HL-60 (cell line): ENCODE measurements around the gene GPR34.
A peak's percentile ranks its signal among the peaks of the same experiment; 100 is the strongest.

Experiments used
- DNase-seq, 2 experiments: peaks; one replicate each; pipeline ENCODE4 v3.0.0-alpha.2; 2010 to 2020; ENCODE audit warnings: low read depth in 1 of 2, low spot score in 1 of 2
- H3K27ac ChIP-seq: fragments of 250-450 bp; sonication (Bioruptor Pico); replicated peaks from 2 replicates; pipeline ENCODE4 v1.5.1; 2020; ENCODE audit warnings: mild to moderate bottlenecking, moderate library complexity
- H3K27me3 ChIP-seq: fragments of 250-450 bp; sonication (Bioruptor Pico); 2 replicates; pipeline ENCODE4 v1.5.1; 2021; ENCODE audit warnings: mild to moderate bottlenecking, moderate library complexity; ENCODE audit not compliant: insufficient read depth, poor library complexity, severe bottlenecking
- H3K4me3 ChIP-seq: replicated peaks from 2 replicates; pipeline ENCODE4 v1.5.1; 2011; ENCODE audit warnings: mild to moderate bottlenecking, control low read depth, low read length; ENCODE audit not compliant: insufficient read depth
- GABPA ChIP-seq: IDR thresholded peaks from 2 replicates; pipeline ENCODE4 v1.6.1; 2012; ENCODE audit warnings: low read depth
- POLR2AphosphoS5 ChIP-seq: IDR thresholded peaks from 2 replicates; pipeline ENCODE4 v1.6.1; 2012; ENCODE audit warnings: low read depth
- SPI1 ChIP-seq: IDR thresholded peaks from 2 replicates; pipeline ENCODE4 v1.6.1; 2012; ENCODE audit warnings: low read depth, mild to moderate bottlenecking, borderline replicate concordance
- TF ChIP-seq, protein P1 (sequence below): IDR thresholded peaks from one replicate; pipeline ENCODE4 v1.5.1; 2011; ENCODE audit warnings: low read length, control low read depth, inconsistent platforms; ENCODE audit not compliant: insufficient read depth
- TF ChIP-seq, protein P2 (sequence below): IDR thresholded peaks from 2 replicates; pipeline ENCODE4 v1.6.1; 2012; ENCODE audit warnings: low read depth; ENCODE audit not compliant: insufficient replicate concordance

GPR34 gene

DNA sequence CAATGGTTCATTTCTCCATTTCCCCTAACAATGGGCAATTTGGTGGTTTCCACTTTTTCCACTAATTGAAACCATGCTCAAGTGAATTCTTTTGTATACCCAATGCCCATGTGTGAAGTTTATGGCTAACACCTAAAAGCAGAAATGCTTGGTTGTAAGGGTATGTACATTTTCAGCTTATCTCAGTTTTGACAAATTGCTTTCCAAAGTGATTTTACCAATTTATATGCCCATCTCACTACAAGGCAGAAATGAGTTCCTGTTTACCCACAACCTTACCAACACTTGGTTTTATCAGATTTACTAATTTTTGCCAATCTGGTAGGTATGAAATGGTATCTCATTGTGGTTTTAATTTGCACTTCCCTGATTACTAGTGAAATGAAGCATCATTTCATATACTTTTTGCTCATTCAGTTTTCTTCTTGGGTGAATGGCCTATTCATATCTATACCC is 14.8 kb downstream of the GPR34 start:
- no peak for DNase-seq
- TF ChIP-seq SPI1 (no peak), GABPA (no peak), POLR2AphosphoS5 (no peak)
- TF ChIP-seq, protein P1, sequence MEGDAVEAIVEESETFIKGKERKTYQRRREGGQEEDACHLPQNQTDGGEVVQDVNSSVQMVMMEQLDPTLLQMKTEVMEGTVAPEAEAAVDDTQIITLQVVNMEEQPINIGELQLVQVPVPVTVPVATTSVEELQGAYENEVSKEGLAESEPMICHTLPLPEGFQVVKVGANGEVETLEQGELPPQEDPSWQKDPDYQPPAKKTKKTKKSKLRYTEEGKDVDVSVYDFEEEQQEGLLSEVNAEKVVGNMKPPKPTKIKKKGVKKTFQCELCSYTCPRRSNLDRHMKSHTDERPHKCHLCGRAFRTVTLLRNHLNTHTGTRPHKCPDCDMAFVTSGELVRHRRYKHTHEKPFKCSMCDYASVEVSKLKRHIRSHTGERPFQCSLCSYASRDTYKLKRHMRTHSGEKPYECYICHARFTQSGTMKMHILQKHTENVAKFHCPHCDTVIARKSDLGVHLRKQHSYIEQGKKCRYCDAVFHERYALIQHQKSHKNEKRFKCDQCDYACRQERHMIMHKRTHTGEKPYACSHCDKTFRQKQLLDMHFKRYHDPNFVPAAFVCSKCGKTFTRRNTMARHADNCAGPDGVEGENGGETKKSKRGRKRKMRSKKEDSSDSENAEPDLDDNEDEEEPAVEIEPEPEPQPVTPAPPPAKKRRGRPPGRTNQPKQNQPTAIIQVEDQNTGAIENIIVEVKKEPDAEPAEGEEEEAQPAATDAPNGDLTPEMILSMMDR = no peak
- TF ChIP-seq, protein P2, sequence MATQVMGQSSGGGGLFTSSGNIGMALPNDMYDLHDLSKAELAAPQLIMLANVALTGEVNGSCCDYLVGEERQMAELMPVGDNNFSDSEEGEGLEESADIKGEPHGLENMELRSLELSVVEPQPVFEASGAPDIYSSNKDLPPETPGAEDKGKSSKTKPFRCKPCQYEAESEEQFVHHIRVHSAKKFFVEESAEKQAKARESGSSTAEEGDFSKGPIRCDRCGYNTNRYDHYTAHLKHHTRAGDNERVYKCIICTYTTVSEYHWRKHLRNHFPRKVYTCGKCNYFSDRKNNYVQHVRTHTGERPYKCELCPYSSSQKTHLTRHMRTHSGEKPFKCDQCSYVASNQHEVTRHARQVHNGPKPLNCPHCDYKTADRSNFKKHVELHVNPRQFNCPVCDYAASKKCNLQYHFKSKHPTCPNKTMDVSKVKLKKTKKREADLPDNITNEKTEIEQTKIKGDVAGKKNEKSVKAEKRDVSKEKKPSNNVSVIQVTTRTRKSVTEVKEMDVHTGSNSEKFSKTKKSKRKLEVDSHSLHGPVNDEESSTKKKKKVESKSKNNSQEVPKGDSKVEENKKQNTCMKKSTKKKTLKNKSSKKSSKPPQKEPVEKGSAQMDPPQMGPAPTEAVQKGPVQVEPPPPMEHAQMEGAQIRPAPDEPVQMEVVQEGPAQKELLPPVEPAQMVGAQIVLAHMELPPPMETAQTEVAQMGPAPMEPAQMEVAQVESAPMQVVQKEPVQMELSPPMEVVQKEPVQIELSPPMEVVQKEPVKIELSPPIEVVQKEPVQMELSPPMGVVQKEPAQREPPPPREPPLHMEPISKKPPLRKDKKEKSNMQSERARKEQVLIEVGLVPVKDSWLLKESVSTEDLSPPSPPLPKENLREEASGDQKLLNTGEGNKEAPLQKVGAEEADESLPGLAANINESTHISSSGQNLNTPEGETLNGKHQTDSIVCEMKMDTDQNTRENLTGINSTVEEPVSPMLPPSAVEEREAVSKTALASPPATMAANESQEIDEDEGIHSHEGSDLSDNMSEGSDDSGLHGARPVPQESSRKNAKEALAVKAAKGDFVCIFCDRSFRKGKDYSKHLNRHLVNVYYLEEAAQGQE = no peak
- Histone ChIP-seq H3K27ac (no peak overlapping the region), H3K4me3 (no peak overlapping the region), H3K27me3 (no peaks in the 10 kb centered on the region)

DNA sequence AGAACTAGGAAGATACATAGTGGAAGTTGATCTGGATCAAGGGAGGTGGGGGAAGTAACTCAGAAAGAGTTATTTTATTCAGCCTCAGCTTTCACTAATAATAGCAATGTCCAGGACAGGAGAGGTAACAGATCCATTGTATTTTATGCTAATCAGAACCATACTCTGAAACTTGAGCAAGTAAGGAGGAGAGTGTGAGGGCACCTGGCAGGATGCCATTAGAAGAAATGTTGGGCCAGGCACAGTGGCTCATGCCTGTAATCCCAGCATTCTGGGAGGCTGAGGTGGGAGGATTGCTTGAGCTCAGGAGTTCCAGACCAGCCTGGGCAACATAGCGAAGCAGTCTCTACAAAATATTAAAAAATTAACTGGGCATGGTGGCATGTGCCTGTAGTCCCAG is 16.3 kb downstream of the GPR34 start:
- TF ChIP-seq, protein P1 = no peak
- TF ChIP-seq, protein P2 = no peak
- TF ChIP-seq GABPA (no peak), POLR2AphosphoS5 (no peak), SPI1 (no peak)
- no peak for DNase-seq
- H3K4me3 ChIP-seq = no peak overlapping the region
- no peaks in the 10 kb centered on the region for H3K27me3 ChIP-seq
- H3K27ac ChIP-seq = peak overlapping the region; percentile 88

DNA sequence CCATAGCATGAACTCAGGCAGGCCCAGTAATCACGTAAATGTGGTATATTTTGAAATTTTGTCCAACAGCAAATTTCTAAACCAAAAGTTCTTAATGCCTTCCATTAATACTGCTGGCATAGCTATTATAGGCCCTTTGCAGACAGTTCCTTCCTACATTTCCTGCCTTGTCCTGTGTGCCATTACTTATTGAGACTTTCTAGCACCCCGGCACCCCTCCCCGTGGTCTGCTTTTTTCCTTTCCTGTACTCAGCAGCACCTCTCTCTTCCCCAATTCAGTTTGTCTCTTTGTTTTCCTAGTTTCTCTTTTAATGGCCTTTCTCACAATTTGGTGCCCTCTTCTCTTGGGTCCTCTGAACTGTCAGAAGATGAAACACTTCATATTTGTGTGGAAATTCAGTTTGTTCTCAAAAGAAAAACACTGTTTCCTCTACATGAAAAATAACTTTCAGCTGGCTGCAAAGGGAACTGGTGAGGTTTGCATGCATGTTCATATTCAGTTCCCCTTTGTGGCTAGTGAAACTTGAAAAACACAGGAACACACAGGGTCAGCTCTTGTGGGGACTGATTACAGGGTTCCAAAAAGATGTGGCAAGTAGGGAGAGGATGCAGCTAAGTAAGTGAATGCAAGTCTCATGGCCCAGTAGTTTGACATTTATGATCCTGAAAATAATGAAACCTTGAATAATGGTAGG is 17.1 kb downstream of the GPR34 start:
- Histone ChIP-seq H3K27ac (peak overlapping the region; percentile 88), H3K4me3 (no peak overlapping the region), H3K27me3 (no peaks in the 10 kb centered on the region)
- peak; percentile 66 to 80 for DNase-seq
- TF ChIP-seq SPI1 = peak; percentile 94
- TF ChIP-seq POLR2AphosphoS5 = peak; percentile 50; the same call in 1 of the 2 replicates
- TF ChIP-seq, protein P1 = no peak
- TF ChIP-seq GABPA = no peak
- TF ChIP-seq, protein P2 = no peak
